Measurements from ENCODE around the gene DNM1. TPM values are rescaled to one million over a fixed set of nuclear protein-coding genes. Genes with fewer than 3 reads are reported as not detected.

DNM1 gene
- total RNA-seq, 1 donor from 2014 or later: 30.1 TPM

DNA sequence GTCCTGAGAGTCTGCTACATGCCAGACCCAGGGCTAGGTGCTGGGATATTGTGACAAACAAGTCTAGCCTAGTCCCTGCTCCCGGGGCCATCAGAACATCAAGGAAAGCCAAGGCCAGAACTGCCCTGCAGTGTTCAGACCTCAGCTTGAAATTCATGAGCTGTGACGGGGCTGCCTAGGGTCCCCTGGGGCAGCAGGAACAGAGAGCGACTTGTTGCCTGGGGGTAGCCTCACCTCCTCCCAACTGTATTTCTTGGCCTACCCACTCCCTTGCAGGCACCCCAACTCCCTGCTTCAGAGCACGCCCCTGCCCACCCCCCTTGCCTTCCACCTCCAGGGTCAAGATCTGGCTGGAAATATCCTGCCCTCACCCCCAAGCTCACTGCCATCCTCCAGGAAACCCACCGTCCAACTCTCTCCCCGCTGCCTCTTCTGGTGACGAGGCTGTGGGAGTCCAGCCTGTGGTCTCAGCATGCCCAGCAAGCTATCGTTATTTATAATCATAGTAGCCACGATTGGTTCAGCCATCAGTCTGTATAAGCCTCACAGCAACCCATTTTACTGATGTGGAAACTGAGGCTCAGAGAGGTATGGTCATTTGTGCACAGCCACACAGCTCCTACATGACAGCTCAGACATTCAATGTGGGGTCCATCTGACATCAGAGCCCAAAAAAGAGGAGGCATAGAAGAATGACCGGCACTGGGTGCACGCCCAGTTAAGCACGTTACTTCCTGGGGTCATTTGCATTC, 10.7 kb downstream of the DNM1 start:
- Mint-ChIP-seq H3K9me3 (no peaks in the 10 kb centered on the region), H3K4me1 (peaks cover 44% of the 10 kb centered on the region), H3K4me3 (no peak overlapping the region), H3K27me3 (ENCODE audit: insufficient read depth, low read depth) (peaks cover 12% of the 10 kb centered on the region), H3K36me3 (peaks cover 12% of the 10 kb centered on the region), H3K27ac (no peak overlapping the region)
- Histone ChIP-seq H3K9ac (no peak overlapping the region), H3F3A (ENCODE audit: low read depth) (peaks cover 9% of the 10 kb centered on the region), H3K27me3 (no peaks in the 10 kb centered on the region), H3K36me3 (no peaks in the 10 kb centered on the region), H3K4me1 (no peaks in the 10 kb centered on the region), H4K20me1 (ENCODE audit: low read depth) (peaks cover 64% of the 10 kb centered on the region), H3K4me2 (no peak overlapping the region), H3K79me2 (ENCODE audit: low read depth) (no peaks in the 10 kb centered on the region), H3K9me3 (ENCODE audit: low read depth) (no peaks in the 10 kb centered on the region), H3K4me3 (no peak overlapping the region), H2AFZ (replicated peaks) (no peak overlapping the region), H3K27ac (no peak overlapping the region)
- TF ChIP-seq EZH2phosphoT487 (IDR thresholded peaks at IDR 0.05) (no peak), EZH2 (IDR thresholded peaks at IDR 0.05) (no peak)
- TF ChIP-seq, protein P1, sequence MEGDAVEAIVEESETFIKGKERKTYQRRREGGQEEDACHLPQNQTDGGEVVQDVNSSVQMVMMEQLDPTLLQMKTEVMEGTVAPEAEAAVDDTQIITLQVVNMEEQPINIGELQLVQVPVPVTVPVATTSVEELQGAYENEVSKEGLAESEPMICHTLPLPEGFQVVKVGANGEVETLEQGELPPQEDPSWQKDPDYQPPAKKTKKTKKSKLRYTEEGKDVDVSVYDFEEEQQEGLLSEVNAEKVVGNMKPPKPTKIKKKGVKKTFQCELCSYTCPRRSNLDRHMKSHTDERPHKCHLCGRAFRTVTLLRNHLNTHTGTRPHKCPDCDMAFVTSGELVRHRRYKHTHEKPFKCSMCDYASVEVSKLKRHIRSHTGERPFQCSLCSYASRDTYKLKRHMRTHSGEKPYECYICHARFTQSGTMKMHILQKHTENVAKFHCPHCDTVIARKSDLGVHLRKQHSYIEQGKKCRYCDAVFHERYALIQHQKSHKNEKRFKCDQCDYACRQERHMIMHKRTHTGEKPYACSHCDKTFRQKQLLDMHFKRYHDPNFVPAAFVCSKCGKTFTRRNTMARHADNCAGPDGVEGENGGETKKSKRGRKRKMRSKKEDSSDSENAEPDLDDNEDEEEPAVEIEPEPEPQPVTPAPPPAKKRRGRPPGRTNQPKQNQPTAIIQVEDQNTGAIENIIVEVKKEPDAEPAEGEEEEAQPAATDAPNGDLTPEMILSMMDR (IDR thresholded peaks at IDR 0.05): no peak
- DNase-seq (ENCODE audit: low spot score): no peak

DNA sequence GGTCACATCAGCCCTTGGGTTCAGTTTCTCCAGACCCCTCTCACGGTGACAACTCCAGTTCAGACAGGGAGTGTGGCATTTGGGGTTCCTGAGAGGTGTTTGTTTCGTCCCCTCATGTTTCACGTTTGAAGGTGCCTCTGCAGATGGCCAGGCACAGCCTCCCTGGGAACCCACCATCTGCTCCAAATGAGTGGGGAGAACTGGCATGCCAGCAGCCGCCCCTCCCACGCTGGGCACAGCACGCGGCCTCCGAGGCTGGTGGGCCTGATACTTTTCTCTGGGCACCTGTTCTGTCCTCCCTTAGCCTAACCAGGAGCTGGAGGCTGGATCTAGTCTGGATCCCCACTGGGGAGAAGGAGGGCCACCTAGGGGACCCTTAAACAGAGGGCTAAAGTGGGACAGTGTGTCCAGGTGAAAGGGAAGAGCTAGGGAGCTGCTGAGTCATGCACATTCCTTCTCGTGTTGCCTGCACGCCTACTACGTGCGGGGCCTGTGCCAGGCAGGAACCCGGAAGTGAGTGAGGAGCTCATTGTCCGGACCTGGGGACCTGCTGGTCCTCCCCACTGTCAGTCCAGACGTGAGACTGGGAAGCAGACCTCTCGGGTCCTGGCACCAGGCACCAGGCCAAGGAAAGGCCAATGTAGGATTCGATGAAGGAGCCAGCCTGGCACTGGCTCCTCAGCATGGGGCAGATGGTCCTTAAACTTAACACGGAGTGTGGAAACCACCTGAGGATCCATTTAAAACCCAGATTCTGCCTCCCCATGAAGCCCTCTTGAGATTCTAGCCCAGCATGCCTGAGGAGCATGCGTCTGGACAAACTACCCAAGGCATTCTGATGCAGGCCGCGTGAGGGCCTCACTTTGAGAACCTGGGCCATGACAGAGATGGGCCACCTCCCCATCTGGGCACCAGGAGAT, 11.7 kb downstream of the DNM1 start:
- no peak overlapping the region for H3K4me3 ChIP-seq
- H3K79me2 ChIP-seq (ENCODE audit: low read depth): no peaks in the 10 kb centered on the region
- H3K27me3 ChIP-seq: no peaks in the 10 kb centered on the region
- H3K9me3 Mint-ChIP-seq: no peaks in the 10 kb centered on the region
- no peak overlapping the region for H3K9ac ChIP-seq
- H3K4me1 Mint-ChIP-seq: peaks cover 46% of the 10 kb centered on the region
- no peaks in the 10 kb centered on the region for H3K4me1 ChIP-seq
- no peak overlapping the region for H3K4me3 Mint-ChIP-seq
- TF ChIP-seq EZH2phosphoT487 (IDR thresholded peaks at IDR 0.05): no peak
- no peak for TF ChIP-seq EZH2 (IDR thresholded peaks at IDR 0.05)
- TF ChIP-seq, protein P1 (IDR thresholded peaks at IDR 0.05): no peak
- no peaks in the 10 kb centered on the region for H3K9me3 ChIP-seq (ENCODE audit: low read depth)
- no peak overlapping the region for H2AFZ ChIP-seq (replicated peaks)
- peaks cover 14% of the 10 kb centered on the region for H3K36me3 Mint-ChIP-seq
- H3F3A ChIP-seq (ENCODE audit: low read depth): peaks cover 14% of the 10 kb centered on the region
- no peak overlapping the region for H3K27ac Mint-ChIP-seq
- DNase-seq (ENCODE audit: low spot score): no peak
- H3K36me3 ChIP-seq: no peaks in the 10 kb centered on the region
- H3K27me3 Mint-ChIP-seq (ENCODE audit: insufficient read depth, low read depth): peaks cover 12% of the 10 kb centered on the region
- peaks cover 65% of the 10 kb centered on the region for H4K20me1 ChIP-seq (ENCODE audit: low read depth)
- H3K27ac ChIP-seq: no peak overlapping the region
- H3K4me2 ChIP-seq: no peak overlapping the region

DNA sequence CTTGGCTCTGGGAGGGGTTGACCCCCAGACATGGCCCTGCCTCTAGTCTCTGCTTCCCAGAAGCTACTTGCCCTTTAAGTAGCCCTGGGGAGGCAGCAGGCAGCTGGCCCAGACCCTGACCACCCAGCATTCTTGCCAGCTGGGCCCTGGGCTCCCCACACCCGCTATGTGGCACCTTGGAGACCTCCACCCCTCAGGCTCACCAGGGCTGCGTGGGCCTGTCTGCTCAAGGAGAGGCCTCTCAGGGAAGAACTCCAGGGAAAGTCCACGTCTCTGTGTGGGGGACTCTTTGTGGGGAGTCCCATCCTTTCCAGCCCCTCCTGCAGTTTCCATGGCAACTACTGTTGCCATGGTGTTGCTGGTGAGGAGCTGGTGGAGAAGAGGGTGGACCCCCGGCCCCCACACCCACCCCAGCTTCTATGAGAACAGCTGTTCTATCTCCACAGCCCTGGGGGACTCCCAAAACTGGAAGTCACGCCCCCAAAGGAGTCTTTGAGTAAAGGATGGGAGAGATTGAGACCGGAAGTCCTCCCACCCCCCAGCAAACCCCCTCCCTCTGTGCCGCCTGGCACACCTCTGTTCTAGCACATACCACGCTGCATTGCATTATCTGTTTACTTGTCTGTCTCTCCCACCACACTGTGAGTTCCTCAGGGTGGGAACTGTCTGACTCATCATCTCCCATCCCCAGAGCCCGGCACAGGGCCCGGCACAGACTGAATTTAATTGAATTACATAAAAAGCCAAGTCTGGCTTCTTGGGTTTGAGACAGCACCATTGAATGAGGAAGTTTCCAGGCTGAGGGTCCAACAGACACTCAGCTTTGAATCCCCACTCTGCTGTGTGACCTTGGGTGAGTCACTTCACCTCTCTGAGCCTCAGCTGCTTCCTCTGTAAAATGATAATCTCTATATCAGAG, 12.6 kb downstream of the DNM1 start:
- peaks cover 14% of the 10 kb centered on the region for H3F3A ChIP-seq (ENCODE audit: low read depth)
- TF ChIP-seq, protein P1 (IDR thresholded peaks at IDR 0.05): no peak
- no peak for TF ChIP-seq EZH2phosphoT487 (IDR thresholded peaks at IDR 0.05)
- no peak for TF ChIP-seq EZH2 (IDR thresholded peaks at IDR 0.05)
- no peaks in the 10 kb centered on the region for H3K27me3 ChIP-seq
- no peak overlapping the region for H3K27ac ChIP-seq
- no peaks in the 10 kb centered on the region for H3K79me2 ChIP-seq (ENCODE audit: low read depth)
- no peak overlapping the region for H3K4me3 Mint-ChIP-seq
- peaks cover 43% of the 10 kb centered on the region for H3K4me1 Mint-ChIP-seq
- no peaks in the 10 kb centered on the region for H3K9me3 ChIP-seq (ENCODE audit: low read depth)
- peaks cover 65% of the 10 kb centered on the region for H4K20me1 ChIP-seq (ENCODE audit: low read depth)
- H3K27me3 Mint-ChIP-seq (ENCODE audit: insufficient read depth, low read depth): peaks cover 12% of the 10 kb centered on the region
- peaks cover 14% of the 10 kb centered on the region for H3K36me3 Mint-ChIP-seq
- no peak overlapping the region for H3K4me3 ChIP-seq
- no peak overlapping the region for H3K9ac ChIP-seq
- no peak overlapping the region for H2AFZ ChIP-seq (replicated peaks)
- H3K27ac Mint-ChIP-seq: peak overlapping the region; percentile 79
- no peaks in the 10 kb centered on the region for H3K4me1 ChIP-seq
- DNase-seq (ENCODE audit: low spot score): no peak
- H3K36me3 ChIP-seq: no peaks in the 10 kb centered on the region
- no peaks in the 10 kb centered on the region for H3K9me3 Mint-ChIP-seq
- no peak overlapping the region for H3K4me2 ChIP-seq

All from neural progenitor cell (in vitro differentiated cells).